SK-N-SH (cell line): Measurements from ENCODE around the gene WASF1. TPM values are rescaled to one million over a fixed set of nuclear protein-coding genes. Genes with fewer than 3 reads are reported as not detected.

ENCODE experiments used
- CTCF ChIA-PET: fragments of 300-600, 350-600 bp; formaldehyde crosslinking; extraction: SDS; loops from one replicate; lab custom pipeline; 2021; lab: Yijun Ruan, JAX
- POLR2A ChIA-PET: fragments of 350-600 bp; sonication (Branson Sonifier 250); formaldehyde crosslinking; extraction: SDS; loops from one replicate; lab custom pipeline; 2020; ENCODE audit warnings: antibody characterized with exemption, inconsistent platforms; lab: Yijun Ruan, JAX
- DNase-seq: peaks from one replicate; pipeline ENCODE4 v3.0.0; 2012
- H2AFZ ChIP-seq: fragments of 200-600 bp; sonication (generic); 2 replicates; pipeline ENCODE4 v1.8.1; 2016; ENCODE audit warnings: antibody characterized with exemption, mild to moderate bottlenecking, low read depth
- H3F3A ChIP-seq: fragments of 200-600 bp; sonication (generic); replicated peaks from 2 replicates; pipeline ENCODE3; 2016; ENCODE audit warnings: antibody characterized with exemption, mild to moderate bottlenecking; ENCODE audit not compliant: insufficient read depth
- H3K27ac ChIP-seq, 2 experiments: fragments of 200-500 bp in 1 of 2; fragments of 200-600 bp in 1 of 2; sonication (Bioruptor generic) in 1 of 2; sonication (generic), shearing (Covaris generic) in 1 of 2; 2 replicates each; pipeline versions ENCODE4 v1.5.1 to v1.6.1; 2014 to 2016; ENCODE audit warnings: low read depth in 2 of 2, inconsistent platforms in 1 of 2, low read length in 1 of 2, mild to moderate bottlenecking in 1 of 2, mixed read lengths in 1 of 2
- H3K27me3 ChIP-seq: fragments of 200-600 bp; sonication (generic), shearing (Covaris generic); 2 replicates; pipeline ENCODE4 v1.6.1; 2016; ENCODE audit warnings: mixed run types; ENCODE audit not compliant: insufficient read depth
- H3K36me3 ChIP-seq, 2 experiments: fragments of 200-500 bp in 1 of 2; fragments of 200-600 bp in 1 of 2; sonication (Bioruptor generic) in 1 of 2; sonication (generic) in 1 of 2; replicated peaks in 1 of 2; 2 replicates each; pipeline versions ENCODE3 to v1.5.1; 2014 to 2016; ENCODE audit warnings: low read length in 1 of 2, mild to moderate bottlenecking in 1 of 2; ENCODE audit not compliant: insufficient read depth in 2 of 2, control insufficient read depth in 1 of 2
- H3K4me1 ChIP-seq, 2 experiments: fragments of 200-500 bp in 1 of 2; fragments of 200-600 bp in 1 of 2; sonication (Bioruptor generic) in 1 of 2; sonication (generic), shearing (Covaris generic) in 1 of 2; 2 replicates each; pipeline versions ENCODE4 v1.5.1 to v1.6.1; 2014 to 2016; ENCODE audit warnings: low read depth in 1 of 2, low read length in 1 of 2, mixed run types in 1 of 2; ENCODE audit not compliant: insufficient read depth in 2 of 2, control insufficient read depth in 1 of 2
- H3K4me2 ChIP-seq: fragments of 200-600 bp; sonication (generic), shearing (Covaris generic); 2 replicates; pipeline ENCODE4 v1.6.1; 2017; ENCODE audit warnings: mixed run types
- H3K4me3 ChIP-seq, 2 experiments: fragments of 200-500 bp in 1 of 2; fragments of 200-600 bp in 1 of 2; sonication (Bioruptor generic) in 1 of 2; sonication (generic), shearing (Covaris generic) in 1 of 2; 2 replicates each; pipeline versions ENCODE4 v1.5.1 to v1.8.1; 2014 to 2016; ENCODE audit warnings: low read depth in 2 of 2, inconsistent platforms in 1 of 2, low read length in 1 of 2, mild to moderate bottlenecking in 1 of 2, mixed read lengths in 1 of 2, moderate library complexity in 1 of 2
- H3K79me2 ChIP-seq: fragments of 200-600 bp; sonication (generic); 2 replicates; pipeline ENCODE4 v1.8.1; 2017; ENCODE audit warnings: mild to moderate bottlenecking; ENCODE audit not compliant: insufficient read depth
- H3K9ac ChIP-seq: fragments of 200-600 bp; sonication (generic); 2 replicates; pipeline ENCODE4 v1.6.1; 2017; ENCODE audit warnings: mixed run types
- H3K9me2 ChIP-seq: fragments of 200-600 bp; sonication (generic); 2 replicates; pipeline ENCODE4 v1.6.1; 2017; ENCODE audit warnings: mixed run types
- H3K9me3 ChIP-seq: fragments of 200-600 bp; sonication (generic); 2 replicates; pipeline ENCODE4 v1.6.1; 2017; ENCODE audit warnings: mixed run types, mild to moderate bottlenecking, moderate library complexity
- H4K20me1 ChIP-seq: fragments of 200-600 bp; sonication (generic); 2 replicates; pipeline ENCODE4 v1.6.1; 2017; ENCODE audit warnings: mild to moderate bottlenecking, mixed run types; ENCODE audit not compliant: insufficient read depth
- CTCF ChIP-seq: fragments of 200-600 bp; sonication (generic); IDR thresholded peaks from 2 replicates; pipeline ENCODE4 v1.6.1; 2017; ENCODE audit warnings: antibody characterized with exemption, mild to moderate bottlenecking, moderate library complexity
- EZH2phosphoT487 ChIP-seq: fragments of 200-600 bp; sonication (generic); IDR thresholded peaks from 2 replicates; pipeline ENCODE4 v1.6.1; 2017; ENCODE audit warnings: low read depth, mixed run types, mild to moderate bottlenecking, antibody characterized with exemption, moderate library complexity, borderline replicate concordance
- GATA2 ChIP-seq: sonication (generic); formaldehyde crosslinking; IDR thresholded peaks from 2 replicates; pipeline ENCODE4 v1.5.0; 2020; ENCODE audit warnings: mild to moderate bottlenecking, missing genetic modification reagents
- MXI1 ChIP-seq: IDR thresholded peaks from 2 replicates; pipeline ENCODE4 v1.6.1; 2012; ENCODE audit warnings: mild to moderate bottlenecking, low read depth, low read length, improper control_type of control experiment
- RAD21 ChIP-seq: IDR thresholded peaks from 2 replicates; pipeline ENCODE4 v1.6.1; 2012; ENCODE audit warnings: mild to moderate bottlenecking, low read length
- RFX5 ChIP-seq: IDR thresholded peaks from 2 replicates; pipeline ENCODE4 v1.6.1; 2012; ENCODE audit warnings: mild to moderate bottlenecking, improper control_type of control experiment, low read length
- SIN3A ChIP-seq: IDR thresholded peaks from 2 replicates; pipeline ENCODE4 v1.6.1; 2012; ENCODE audit warnings: low read depth, mild to moderate bottlenecking, low read length, moderate library complexity, borderline replicate concordance
- SMC3 ChIP-seq: IDR thresholded peaks from 2 replicates; pipeline ENCODE4 v1.6.1; 2012; ENCODE audit warnings: low read depth, low read length, improper control_type of control experiment
- TCF12 ChIP-seq: IDR thresholded peaks from 2 replicates; pipeline ENCODE4 v1.4.0; 2012
- ZBTB33 ChIP-seq: IDR thresholded peaks from 2 replicates; pipeline ENCODE4 v1.4.0; 2012; ENCODE audit warnings: low read depth, borderline replicate concordance
- WGBS: methylation state at CpG from one replicate; pipeline ENCODE4 v1.1.6; 2017; ENCODE audit warnings: low lambda C conversion rate; 5-methylcytosine and 5-hydroxymethylcytosine counted together
- polyA plus RNA-seq, 3 experiments: library from polyadenylated mRNA; depleted of rRNA; stranded (reverse); fragments of >200 nt; gene quantifications; 2 replicates each; pipeline ENCODE4 v1.2.3, GENCODE V29; 2012
- TF ChIP-seq, protein P1 (sequence below): fragments of 150-350 bp; IDR thresholded peaks from 2 replicates; pipeline ENCODE4 v1.6.1; 2017; ENCODE audit warnings: antibody characterized with exemption, low read length, low read depth, borderline replicate concordance
- TF ChIP-seq, protein P2 (sequence below): IDR thresholded peaks from 2 replicates; pipeline ENCODE4 v1.4.0; 2012; ENCODE audit warnings: low read depth
- TF ChIP-seq, protein P3 (sequence below): IDR thresholded peaks from 2 replicates; pipeline ENCODE4 v1.6.1; 2012; ENCODE audit warnings: mild to moderate bottlenecking, low read depth, low read length, moderate library complexity
- TF ChIP-seq, protein P4 (sequence below): IDR thresholded peaks from 2 replicates; pipeline ENCODE4 v1.4.0; 2012; ENCODE audit warnings: low read depth, borderline replicate concordance

The WASF1 gene
- polyA plus RNA-seq, 1 of the 3 experiments (the other 2 are of a cell fraction): 31.4 TPM

GRCh38 chr6:110053395-110054240 is 125.9 kb downstream of the WASF1 start:
- Histone ChIP-seq H3K4me3 (no peak overlapping the region), H3K36me3 (no peaks in the 10 kb centered on the region), H3K4me1 (no peaks in the 10 kb centered on the region; a peak in 2 of 4 replicates), H3K4me2 (no peak overlapping the region), H3K9ac (no peak overlapping the region), H3K27me3 (no peaks in the 10 kb centered on the region), H4K20me1 (no peaks in the 10 kb centered on the region), H2AFZ (no peak overlapping the region), H3F3A (no peaks in the 10 kb centered on the region), H3K79me2 (no peaks in the 10 kb centered on the region), H3K27ac (no peak overlapping the region), H3K9me2 (no peaks in the 10 kb centered on the region), H3K9me3 (no peaks in the 10 kb centered on the region)
- POLR2A ChIA-PET: no interaction called here
- CTCF ChIA-PET: interaction anchor here (0.6 to 3.8 kb wide), 23 partner anchors 9 to 546 kb away, joined by 3 to 50 read pairs (median 4); no protein-coding TSS in a partner anchor
- peak; percentile 59 for DNase-seq
- TF ChIP-seq SMC3: peak; percentile 63
- TF ChIP-seq RAD21: peak; percentile 85
- TF ChIP-seq CTCF: peak; percentile 80
- TF ChIP-seq RFX5: no peak
- TF ChIP-seq, protein P1, sequence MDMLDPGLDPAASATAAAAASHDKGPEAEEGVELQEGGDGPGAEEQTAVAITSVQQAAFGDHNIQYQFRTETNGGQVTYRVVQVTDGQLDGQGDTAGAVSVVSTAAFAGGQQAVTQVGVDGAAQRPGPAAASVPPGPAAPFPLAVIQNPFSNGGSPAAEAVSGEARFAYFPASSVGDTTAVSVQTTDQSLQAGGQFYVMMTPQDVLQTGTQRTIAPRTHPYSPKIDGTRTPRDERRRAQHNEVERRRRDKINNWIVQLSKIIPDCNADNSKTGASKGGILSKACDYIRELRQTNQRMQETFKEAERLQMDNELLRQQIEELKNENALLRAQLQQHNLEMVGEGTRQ: no peak
- no peak for TF ChIP-seq EZH2phosphoT487
- no peak for TF ChIP-seq SIN3A
- WGBS: 8% methylated on average over 5 of the region's 5 CpGs

- no peak for TF ChIP-seq GATA2 (CRISPR knock-in tag)
- no peak for TF ChIP-seq MXI1
- TF ChIP-seq, protein P2, sequence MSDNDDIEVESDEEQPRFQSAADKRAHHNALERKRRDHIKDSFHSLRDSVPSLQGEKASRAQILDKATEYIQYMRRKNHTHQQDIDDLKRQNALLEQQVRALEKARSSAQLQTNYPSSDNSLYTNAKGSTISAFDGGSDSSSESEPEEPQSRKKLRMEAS: no peak
- TF ChIP-seq, protein P1: no peak
- TF ChIP-seq ZBTB33: no peak
- TF ChIP-seq, protein P3, sequence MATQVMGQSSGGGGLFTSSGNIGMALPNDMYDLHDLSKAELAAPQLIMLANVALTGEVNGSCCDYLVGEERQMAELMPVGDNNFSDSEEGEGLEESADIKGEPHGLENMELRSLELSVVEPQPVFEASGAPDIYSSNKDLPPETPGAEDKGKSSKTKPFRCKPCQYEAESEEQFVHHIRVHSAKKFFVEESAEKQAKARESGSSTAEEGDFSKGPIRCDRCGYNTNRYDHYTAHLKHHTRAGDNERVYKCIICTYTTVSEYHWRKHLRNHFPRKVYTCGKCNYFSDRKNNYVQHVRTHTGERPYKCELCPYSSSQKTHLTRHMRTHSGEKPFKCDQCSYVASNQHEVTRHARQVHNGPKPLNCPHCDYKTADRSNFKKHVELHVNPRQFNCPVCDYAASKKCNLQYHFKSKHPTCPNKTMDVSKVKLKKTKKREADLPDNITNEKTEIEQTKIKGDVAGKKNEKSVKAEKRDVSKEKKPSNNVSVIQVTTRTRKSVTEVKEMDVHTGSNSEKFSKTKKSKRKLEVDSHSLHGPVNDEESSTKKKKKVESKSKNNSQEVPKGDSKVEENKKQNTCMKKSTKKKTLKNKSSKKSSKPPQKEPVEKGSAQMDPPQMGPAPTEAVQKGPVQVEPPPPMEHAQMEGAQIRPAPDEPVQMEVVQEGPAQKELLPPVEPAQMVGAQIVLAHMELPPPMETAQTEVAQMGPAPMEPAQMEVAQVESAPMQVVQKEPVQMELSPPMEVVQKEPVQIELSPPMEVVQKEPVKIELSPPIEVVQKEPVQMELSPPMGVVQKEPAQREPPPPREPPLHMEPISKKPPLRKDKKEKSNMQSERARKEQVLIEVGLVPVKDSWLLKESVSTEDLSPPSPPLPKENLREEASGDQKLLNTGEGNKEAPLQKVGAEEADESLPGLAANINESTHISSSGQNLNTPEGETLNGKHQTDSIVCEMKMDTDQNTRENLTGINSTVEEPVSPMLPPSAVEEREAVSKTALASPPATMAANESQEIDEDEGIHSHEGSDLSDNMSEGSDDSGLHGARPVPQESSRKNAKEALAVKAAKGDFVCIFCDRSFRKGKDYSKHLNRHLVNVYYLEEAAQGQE: no peak
- no peak for TF ChIP-seq TCF12
- TF ChIP-seq, protein P4, sequence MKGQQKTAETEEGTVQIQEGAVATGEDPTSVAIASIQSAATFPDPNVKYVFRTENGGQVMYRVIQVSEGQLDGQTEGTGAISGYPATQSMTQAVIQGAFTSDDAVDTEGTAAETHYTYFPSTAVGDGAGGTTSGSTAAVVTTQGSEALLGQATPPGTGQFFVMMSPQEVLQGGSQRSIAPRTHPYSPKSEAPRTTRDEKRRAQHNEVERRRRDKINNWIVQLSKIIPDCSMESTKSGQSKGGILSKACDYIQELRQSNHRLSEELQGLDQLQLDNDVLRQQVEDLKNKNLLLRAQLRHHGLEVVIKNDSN: no peak
- CTCF ChIA-PET: interaction anchor here (1.4 to 3.0 kb wide), 5 partner anchors 11 to 345 kb away, joined by 4 to 34 read pairs (median 14); no protein-coding TSS in a partner anchor
- WGBS: 64% methylated on average over 3 of the region's 3 CpGs
- no peaks in the 10 kb centered on the region for H3F3A ChIP-seq
- no peaks in the 10 kb centered on the region for H3K36me3 ChIP-seq
- H3K27me3 ChIP-seq: no peaks in the 10 kb centered on the region
- POLR2A ChIA-PET: no interaction called here
- no peak overlapping the region for H2AFZ ChIP-seq
- no peak overlapping the region for H3K4me2 ChIP-seq
- no peaks in the 10 kb centered on the region; a peak in 2 of 4 replicates for H3K4me1 ChIP-seq
- no peak overlapping the region for H3K27ac ChIP-seq
- no peak for DNase-seq
- no peak overlapping the region for H3K4me3 ChIP-seq
- H3K9me3 ChIP-seq: no peaks in the 10 kb centered on the region; the same call in 1 of the 2 replicates
- H3K9ac ChIP-seq: no peak overlapping the region
- H4K20me1 ChIP-seq: no peaks in the 10 kb centered on the region
- no peaks in the 10 kb centered on the region for H3K79me2 ChIP-seq
- no peaks in the 10 kb centered on the region for H3K9me2 ChIP-seq
Observed at GRCh38 chr6:110050440-110050813, 129.0 kb downstream of the WASF1 start.
